DMS53 treated with DMSO at 0.1 percent for 48 hours (cell line): ENCODE measurements around the gene CLCN6.

Experiments
- DNase-seq: peaks from one replicate; lab custom pipeline; 2025; ENCODE audit not compliant: unreplicated experiment; lab: John Stamatoyannopoulos, UW

The CLCN6 gene

DNA sequence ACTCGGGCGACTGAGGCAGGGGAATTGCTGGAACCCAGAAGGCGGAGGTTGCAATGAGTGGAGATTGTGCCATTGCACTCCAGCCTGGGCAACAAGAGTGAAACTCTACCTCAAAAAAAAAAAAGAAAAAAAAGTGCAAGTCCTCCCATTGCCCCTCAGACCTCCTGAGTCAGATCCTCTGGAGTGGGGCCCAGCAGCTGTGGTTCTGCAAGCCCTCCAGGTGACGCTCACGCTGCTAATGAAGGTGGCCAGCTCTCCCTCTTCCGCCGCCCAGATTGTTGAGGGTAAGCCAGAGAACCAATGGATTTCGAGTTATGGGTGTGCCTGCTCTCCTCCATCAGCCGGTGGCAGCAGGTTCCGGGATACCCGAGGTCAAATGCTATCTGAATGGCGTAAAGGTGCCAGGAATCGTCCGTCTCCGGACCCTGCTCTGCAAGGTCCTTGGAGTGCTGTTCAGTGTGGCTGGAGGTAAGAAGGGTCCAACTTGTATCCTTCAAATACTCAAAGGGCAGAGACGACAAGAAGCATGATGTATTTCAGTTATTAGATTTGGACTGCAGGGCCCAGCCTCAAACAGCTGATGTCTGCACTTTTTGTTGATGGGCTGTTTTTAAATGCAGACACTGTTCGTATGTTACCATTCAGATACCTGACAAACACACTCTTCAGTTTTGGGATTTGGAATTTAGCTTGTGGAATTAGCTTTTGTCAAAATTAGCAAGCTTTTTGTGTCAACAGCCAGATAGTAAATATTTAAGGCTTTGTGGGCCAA lies 17.6 kb downstream of the CLCN6 start:
- DNase-seq, result no peak

DNA sequence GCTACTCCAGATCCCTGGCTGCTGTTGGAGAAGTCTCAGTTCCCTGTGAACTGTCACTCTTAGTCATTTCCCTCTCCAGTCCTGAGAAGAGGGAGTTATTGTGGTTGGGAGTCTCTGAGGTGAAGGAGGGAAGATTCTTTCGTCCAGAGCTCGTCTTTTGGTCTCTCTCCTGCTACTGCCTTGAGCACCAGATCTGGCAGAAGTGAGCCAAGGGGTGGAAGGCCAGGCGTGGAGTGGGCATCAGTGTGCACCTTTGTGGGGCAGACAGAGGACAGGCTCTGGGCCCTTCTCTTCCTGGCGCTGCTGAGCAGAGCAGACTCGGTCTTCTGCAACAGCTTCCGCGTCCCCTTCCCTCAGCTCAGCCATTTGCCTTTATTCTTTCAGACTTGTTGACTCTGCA lies 19.1 kb downstream of the CLCN6 start:
- DNase-seq, result no peak

DNA sequence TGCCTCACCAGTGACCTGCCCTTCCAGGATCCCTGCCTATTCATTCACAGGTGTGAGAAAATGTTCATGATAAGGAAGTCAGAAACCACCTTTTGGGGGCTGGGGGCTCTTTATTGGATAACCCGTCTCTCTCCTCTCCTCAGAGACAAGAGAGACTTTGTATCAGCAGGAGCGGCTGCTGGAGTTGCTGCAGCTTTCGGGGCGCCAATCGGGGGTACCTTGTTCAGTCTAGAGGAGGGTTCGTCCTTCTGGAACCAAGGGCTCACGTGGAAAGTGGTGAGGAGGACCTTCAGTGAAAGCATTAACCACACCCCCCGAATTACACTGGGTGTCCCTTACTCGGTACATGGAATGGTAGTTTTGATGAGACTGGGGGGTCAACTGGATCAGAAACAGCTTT lies 21.0 kb downstream of the CLCN6 start:
- DNase-seq, result no peak

GRCh38 chr1:11828511-11828910 lies 22.5 kb downstream of the CLCN6 start:
- DNase-seq, result no peak

GRCh38 chr1:11831945-11832725 lies 26.1 kb downstream of the CLCN6 start:
- DNase-seq, result no peak

DNA sequence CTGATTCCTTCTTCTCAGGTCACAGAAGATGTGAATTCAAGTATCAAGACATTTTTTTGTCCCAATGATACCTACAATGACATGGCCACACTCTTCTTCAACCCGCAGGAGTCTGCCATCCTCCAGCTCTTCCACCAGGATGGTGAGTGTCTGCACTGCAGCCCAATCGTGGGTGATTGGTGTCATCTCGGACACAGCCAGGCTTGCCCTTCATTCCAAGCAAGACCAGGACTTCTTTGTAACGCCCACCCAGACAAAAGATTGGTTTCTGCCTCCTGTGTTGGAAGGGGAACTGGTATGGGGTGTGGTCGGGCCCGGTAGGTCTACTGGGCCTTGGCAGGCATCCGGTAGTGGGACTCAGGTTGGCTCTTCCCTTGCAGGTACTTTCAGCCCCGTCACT lies 27.5 kb downstream of the CLCN6 start:
- DNase-seq, result no peak

GRCh38 chr1:11833900-11834299 lies 27.9 kb downstream of the CLCN6 start:
- no peak for DNase-seq

- DNase-seq, result no peak
Measured at GRCh38 chr1:11835441-11836225, 29.6 kb downstream of the CLCN6 start.

DNA sequence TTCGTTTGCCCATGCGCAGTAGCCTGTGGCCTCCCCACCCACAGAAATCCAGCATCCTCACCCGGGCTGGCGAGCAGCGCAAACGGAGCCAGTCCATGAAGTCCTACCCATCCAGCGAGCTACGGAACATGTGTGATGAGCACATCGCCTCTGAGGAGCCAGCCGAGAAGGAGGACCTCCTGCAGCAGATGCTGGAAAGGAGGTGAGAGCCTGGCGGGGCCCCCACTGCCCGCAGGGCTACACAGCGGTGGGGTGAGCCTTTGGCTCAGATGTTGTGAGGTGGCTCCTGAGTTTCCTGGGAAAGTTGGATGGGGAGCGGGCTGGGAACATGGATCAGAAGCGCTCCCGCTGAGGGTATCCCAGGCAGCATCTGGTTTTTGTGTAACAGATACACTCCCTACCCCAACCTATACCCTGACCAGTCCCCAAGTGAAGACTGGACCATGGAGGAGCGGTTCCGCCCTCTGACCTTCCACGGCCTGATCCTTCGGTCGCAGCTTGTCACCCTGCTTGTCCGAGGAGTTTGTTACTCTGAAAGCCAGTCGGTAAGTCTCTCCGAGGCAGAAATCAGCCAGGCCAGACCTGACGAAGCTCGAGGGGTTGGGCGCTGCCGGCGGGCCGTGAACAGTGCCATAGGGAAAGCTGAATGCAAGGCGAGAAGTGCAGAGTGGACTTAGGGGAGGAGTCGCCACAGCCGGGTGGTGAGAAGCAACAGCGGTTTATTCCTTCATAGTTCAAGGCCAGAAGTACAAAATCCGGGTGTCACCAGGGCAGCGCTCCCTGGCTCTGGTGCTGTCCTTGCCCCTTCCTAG lies 31.2 kb downstream of the CLCN6 start:
- no peak for DNase-seq

DNA sequence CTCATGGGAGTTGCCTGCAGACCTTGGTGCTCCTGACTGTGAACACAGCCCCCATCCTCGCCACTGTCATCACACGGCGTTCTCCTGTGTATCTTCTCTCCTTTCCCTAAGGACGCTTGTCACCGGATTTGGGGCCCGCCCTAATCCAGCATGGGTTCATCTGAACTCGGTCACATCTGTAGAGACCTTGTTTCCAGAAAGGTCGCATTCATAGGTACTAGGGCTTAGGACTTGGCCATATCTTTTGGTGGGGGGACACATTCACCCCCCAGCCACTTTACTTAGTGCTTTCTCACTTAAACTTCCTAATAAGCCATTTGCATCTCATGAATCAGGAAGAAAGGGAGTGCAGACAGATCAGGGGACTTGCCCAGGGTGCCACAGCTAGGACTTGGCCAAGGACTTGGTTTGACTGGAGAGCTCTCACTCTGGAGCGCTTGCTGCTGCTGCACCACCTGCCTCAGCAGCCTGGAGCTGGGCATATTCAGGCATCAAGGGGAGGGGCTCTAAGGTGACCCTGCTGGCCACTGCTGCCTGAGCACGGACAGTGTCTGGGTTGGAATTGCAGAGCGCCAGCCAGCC lies 31.9 kb downstream of the CLCN6 start:
- no peak for DNase-seq

DNA sequence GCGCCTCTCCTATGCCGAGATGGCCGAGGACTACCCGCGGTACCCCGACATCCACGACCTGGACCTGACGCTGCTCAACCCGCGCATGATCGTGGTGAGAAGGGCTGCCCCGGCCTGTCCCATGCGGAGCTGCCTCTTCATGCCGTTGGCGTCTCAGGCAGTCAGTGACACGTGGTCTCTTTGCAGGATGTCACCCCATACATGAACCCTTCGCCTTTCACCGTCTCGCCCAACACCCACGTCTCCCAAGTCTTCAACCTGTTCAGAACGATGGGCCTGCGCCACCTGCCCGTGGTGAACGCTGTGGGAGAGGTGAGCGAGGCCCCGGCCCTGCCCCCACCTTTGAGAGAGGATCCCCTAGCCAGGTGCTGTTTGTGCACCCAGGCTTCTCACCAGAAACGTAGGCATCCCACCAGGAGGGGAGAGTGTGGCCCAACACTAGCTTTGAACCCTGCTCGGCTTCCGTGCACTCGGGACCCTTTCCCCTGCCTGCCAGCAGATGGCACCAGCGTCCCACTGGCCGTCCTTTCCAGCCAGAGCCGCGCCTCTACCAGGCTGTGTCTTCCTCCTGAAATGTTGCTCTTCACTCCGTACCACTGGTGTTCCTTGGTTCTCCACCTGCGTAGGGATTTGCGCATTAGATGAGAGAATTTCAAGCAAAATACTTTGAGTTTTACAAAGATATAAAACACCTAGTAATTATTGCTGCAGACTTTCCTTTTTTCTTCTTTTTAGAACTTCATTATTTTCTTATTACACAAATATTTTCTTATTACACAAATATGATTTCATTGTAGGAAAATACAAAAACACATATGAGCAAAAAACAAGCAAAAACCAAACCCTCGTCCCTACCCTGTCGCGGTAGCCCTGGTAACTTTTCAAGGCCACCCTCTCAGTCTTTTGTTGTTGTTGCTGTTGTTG lies 32.6 kb downstream of the CLCN6 start:
- peak; percentile 70 for DNase-seq

- no peak for DNase-seq
Measured at GRCh38 chr1:11839727-11840705, 34.0 kb downstream of the CLCN6 start.

- DNase-seq, result no peak
Measured at GRCh38 chr1:11841245-11842153, 35.5 kb downstream of the CLCN6 start.

DNA sequence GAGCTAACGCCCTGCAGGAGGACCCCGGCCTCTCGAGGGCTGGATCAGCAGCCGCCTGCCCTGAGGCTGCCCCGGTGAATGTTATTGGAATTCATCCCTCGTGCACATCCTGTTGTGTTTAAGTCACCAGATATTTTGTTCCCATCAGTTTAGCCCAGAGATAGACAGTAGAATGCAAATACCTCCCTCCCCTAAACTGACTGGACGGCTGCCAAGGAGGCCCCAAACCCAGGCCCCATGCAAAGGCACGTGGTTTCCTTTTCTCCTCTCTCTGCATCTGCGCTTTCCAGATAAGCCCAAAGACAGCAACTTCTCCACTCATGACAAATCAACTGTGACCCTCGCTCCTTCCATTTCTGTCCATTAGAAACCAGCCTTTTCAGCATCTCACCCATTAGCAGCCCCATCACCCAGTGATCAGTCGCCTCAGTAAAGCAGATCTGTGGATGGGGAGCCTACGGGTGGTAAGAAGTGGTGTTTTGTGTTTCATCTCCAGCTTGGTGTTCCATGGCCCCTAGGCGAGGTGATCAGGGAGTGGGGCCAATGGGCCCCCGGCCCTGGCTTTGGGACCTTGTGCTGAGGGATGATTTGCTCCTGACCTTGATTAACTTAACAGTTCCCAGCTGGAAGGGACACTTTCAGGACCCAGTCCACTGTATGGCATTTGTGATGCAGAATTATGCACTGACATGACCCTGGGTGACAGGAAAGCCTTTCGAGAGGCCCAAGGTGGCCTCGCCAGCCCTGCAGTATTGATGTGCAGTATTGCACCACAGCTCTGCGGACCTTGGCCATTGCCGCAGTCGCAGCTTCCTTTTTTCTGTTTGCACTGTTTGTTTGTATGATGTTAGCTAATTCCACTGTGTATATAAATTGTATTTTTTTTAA lies 36.4 kb downstream of the CLCN6 start:
- DNase-seq, result no peak

DNA sequence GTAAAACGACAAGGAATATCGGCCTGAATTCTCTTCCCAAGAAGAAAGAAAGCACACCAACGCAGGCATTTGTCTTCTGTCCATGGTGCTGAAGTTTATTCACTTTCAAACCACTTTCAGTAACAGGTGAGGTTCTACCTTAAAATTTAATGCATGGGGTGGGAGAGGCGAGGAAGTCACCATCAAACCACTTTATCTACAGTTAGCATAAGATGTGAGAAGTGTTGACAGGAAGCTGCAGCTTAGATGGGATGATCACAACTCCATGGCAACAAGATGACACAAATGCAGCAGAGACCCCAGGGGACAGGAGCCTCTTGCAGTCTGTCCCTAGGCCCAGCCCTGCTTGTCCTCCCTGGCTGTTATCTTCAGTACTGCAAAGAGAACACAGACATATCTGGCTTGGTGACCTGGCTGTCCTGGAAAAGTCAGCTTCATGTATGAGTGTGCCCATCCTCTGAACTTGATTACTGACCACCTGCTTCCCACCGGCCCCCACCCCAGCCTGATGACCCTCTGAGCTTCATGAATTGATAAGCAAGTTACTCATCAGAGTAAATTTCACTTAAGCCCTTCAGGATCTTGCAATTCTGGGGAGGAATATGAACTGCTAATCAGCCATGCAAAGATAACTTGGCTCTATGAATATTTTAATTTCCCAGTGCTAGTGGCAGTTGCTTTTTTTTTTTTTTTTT lies 39.8 kb downstream of the CLCN6 start:
- DNase-seq, result no peak
